ENCODE data around the gene AGBL5. TPM values are rescaled to one million over a fixed set of nuclear protein-coding genes. Genes with fewer than 3 reads are reported as not detected.

Gene AGBL5
- total and polyA plus RNA-seq, 2 of the 13 experiments (the other 11 are each of a cell fraction or from before 2014, with no cell fraction given), result 55.9 to 73.3 TPM

DNA sequence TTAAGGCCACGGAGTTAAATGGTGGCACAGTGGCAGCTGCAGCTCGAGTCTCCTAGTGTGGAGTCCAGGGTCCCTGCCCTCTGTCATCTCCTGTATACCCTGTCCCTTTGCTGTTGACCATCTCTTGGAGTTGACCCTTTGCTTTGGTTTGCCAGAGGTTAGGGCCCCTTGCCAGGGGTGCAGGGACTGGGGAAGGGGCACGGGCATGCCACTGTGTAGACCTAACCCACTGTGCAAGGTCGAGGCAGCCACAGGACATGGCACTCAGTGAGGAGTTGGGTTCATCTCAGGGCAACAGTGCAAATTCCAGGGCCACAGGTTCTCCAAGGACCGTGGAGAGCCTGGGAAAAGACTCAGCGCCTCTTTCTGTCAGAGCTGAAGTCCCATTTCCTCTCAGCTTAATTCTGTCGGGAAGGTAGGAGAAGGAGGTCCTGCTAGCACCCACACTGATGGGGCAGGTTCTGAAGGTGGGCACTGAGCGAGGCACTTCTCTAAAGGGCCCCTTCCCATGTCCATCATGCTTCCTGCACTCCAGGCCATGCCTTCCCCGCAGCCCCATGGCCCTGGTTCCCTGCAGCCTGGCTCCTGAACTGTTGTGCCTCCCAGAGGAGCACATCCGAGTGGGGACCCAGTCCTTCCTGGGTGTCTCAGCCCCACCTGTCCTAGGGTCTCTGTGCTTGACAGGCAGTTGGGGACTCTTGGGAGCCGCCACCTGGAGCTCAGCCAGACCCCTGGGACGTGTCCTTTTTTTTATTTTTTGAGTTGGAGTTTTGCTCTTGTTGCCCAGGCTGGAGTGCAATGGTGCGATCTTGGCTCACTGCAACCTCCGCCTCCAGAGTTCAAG lies 37.9 kb downstream of the AGBL5 start (continued):
- TF ChIP-seq PRPF4 (IDR thresholded peaks at IDR 0.05; ENCODE audit: low read depth, low read length, poor library complexity, severe bottlenecking) (no peak), ZNF280D (CRISPR knock-in tag; IDR thresholded peaks at IDR 0.05) (0 out of 2 replicates have a peak, but pooled peaks have one; percentile 42), KMT2A (CRISPR knock-in tag; IDR thresholded peaks at IDR 0.05) (0 out of 2 replicates have a peak, but pooled peaks have one; percentile 23)

DNA sequence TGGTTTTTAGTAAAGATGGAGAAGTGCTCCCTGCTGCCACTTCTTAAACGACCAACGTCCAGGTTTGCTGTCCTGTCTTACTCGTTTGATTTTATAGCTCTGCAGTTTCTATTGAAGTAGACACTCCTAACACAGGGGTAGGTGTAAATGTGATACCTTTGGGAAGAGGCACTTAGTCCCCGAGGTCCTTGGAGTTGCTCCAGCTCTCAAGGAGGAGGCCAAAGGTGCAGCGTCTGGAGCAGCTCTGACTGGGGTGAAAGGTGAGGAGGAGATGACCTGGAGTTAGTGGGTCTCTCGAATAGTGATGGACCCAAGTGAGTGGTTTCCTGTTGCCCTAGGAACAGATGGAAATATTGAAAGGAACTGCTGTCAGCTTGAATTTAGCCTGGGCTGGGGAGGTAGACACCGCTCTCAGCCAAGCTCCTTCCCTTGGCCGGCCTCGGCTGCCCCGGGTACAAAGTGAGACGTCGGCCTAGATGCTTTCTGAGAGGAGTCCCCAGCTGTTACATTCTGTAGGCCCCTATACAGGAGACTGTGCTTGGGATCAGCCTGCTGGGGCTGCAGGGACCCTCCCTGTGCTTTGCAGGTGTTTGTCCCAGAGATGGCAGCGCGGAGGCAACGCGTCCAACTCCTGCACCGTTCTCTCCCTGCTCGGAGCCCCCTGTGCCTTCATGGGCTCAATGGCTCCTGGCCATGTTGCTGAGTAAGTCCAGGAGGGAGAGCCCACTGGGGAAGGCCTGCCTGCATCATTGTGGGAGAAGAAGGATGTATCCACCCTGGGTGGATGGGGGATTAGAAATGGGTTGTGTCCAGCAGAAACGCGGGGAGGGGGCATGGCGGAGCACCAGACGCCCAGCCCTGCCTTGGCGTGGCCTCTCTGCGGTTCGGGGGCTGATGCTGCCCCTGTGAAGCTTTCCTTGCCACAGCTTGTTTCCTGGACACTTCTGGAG lies 40.6 kb downstream of the AGBL5 start:
- DNase-seq (ENCODE audit: low spot score) (no peak), FAIRE-seq (no peak), ATAC-seq (no peak)
- WGBS (ENCODE audit: low lambda C conversion rate), result 84% methylated on average over 23 of the region's 25 CpGs
- Histone ChIP-seq H3K4me1 (ENCODE audit: insufficient read depth, low read length) (peaks cover 95% of the 10 kb centered on the region), H3K27ac (ENCODE audit: extremely low read length, insufficient read depth, low read length) (peak overlapping the region; percentile 97), H3K79me2 (ENCODE audit: insufficient read depth, low read length) (peaks cover 60% of the 10 kb centered on the region), H3K4me3 (replicated peaks in 1 of 3; ENCODE audit: insufficient read depth in 1 of 3, low read depth in 2 of 3, low read length in 3 of 3) (peak overlapping the region in 1 of 3 experiments; percentile 59; a peak in 2 of 6 replicates), H3K36me3 (replicated peaks in 1 of 2; ENCODE audit: control insufficient read depth in 1 of 2, insufficient read depth in 2 of 2, low read length in 2 of 2) (peaks cover 0 to 16% of the 10 kb centered on the region in 2 experiments; a peak in 4 of 5 replicates), H3K27me3 (ENCODE audit: control insufficient read depth in 1 of 2, insufficient read depth in 2 of 2, low read length in 2 of 2) (no peaks in the 10 kb centered on the region), H3K9ac (ENCODE audit: insufficient read depth, low read depth, low read length) (peak overlapping the region; percentile 79), H2AFZ (ENCODE audit: low read length) (no peak overlapping the region), H3K4me2 (ENCODE audit: low read depth, low read length) (peak overlapping the region; percentile 96), H3K9me3 (ENCODE audit: low read length) (no peaks in the 10 kb centered on the region), H4K20me1 (ENCODE audit: insufficient read depth, low read length) (no peaks in the 10 kb centered on the region)
- ChIA-PET POLR2A (interaction anchor here (1.5 to 4.8 kb wide), 6 partner anchors 10 to 120 kb away, joined by 4 to 61 read pairs (median 21); partner anchors contain the start of genes AGBL5, ATRAID, OST4 and SLC5A6), CTCF (ENCODE audit: low intra/inter-chr PET ratio, low total read pairs) (no interaction called here)
- intact Hi-C loops (cut with micrococcal nuclease; ENCODE audit: unreplicated experiment), result loop anchor here (5.0 kb wide), 1 partner anchor 305 kb away; the partner anchor contains the start of gene CENPA
- in situ Hi-C loops (cut with HindIII; ENCODE audit: extremely low pct_ligation_motif_present, low pct_unique_long_range_greater_than_20kb), result no loop called here
- no TSS peak for BruUV-seq (replicated peaks)
- TF ChIP-seq ZNF746 (CRISPR knock-in tag; IDR thresholded peaks at IDR 0.05) (no peak), ZNF451 (CRISPR knock-in tag; IDR thresholded peaks at IDR 0.05) (no peak), SRSF1 (optimal IDR thresholded peaks at IDR 0.05; ENCODE audit: low read depth, low read length) (no peak), XRCC5 (optimal IDR thresholded peaks at IDR 0.05; ENCODE audit: low read length) (no peak), ZNF572 (CRISPR knock-in tag; IDR thresholded peaks at IDR 0.05) (0 out of 2 replicates have a peak, but pooled peaks have one; percentile 72), HOXD1 (CRISPR knock-in tag; IDR thresholded peaks at IDR 0.05) (0 out of 2 replicates have a peak, but pooled peaks have one; percentile 6)
- TF ChIP-seq, protein P1, sequence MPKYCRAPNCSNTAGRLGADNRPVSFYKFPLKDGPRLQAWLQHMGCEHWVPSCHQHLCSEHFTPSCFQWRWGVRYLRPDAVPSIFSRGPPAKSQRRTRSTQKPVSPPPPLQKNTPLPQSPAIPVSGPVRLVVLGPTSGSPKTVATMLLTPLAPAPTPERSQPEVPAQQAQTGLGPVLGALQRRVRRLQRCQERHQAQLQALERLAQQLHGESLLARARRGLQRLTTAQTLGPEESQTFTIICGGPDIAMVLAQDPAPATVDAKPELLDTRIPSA (CRISPR knock-in tag; IDR thresholded peaks at IDR 0.05; ENCODE audit: borderline replicate concordance), result peak; percentile 71; the same call in 1 of the 2 replicates
- TF ChIP-seq, protein P2, sequence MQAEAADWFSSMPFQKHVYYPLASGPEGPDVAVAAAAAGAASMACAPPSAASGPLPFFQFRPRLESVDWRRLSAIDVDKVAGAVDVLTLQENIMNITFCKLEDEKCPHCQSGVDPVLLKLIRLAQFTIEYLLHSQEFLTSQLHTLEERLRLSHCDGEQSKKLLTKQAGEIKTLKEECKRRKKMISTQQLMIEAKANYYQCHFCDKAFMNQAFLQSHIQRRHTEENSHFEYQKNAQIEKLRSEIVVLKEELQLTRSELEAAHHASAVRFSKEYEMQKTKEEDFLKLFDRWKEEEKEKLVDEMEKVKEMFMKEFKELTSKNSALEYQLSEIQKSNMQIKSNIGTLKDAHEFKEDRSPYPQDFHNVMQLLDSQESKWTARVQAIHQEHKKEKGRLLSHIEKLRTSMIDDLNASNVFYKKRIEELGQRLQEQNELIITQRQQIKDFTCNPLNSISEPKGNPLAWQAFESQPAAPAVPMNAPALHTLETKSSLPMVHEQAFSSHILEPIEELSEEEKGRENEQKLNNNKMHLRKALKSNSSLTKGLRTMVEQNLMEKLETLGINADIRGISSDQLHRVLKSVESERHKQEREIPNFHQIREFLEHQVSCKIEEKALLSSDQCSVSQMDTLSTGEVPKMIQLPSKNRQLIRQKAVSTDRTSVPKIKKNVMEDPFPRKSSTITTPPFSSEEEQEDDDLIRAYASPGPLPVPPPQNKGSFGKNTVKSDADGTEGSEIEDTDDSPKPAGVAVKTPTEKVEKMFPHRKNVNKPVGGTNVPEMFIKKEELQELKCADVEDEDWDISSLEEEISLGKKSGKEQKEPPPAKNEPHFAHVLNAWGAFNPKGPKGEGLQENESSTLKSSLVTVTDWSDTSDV (CRISPR knock-in tag; IDR thresholded peaks at IDR 0.05), result peak; percentile 26; the same call in 1 of the 2 replicates

Data from HepG2 (cell line).